ENCODE measurements around the gene COPA. TPM values are rescaled to one million over a fixed set of nuclear protein-coding genes. Genes with fewer than 3 reads are reported as not detected.
"Not testable (repeated sequence)": the region's sequence is repeated elsewhere in the genome, so short reads cannot be mapped to it uniquely, and the experiment has no call there.

Gene COPA
- 243 and 261 TPM in 2 replicates for total RNA-seq (2014; rRNA removed; shearing (Covaris generic))

- peak; percentile 96 for DNase-seq (ENCODE audit: low spot score)
Observed at GRCh38 chr1:160342953-160343869, at the start of gene COPA, which contains the start of gene NCSTN. TSS of gene COPA (minus strand) at chr1:160343250. CDS start at chr1:160343170, 80 bp downstream. TSS of gene NCSTN (plus strand) at chr1:160343383. CDS start at chr1:160343397, 14 bp downstream.

DNA sequence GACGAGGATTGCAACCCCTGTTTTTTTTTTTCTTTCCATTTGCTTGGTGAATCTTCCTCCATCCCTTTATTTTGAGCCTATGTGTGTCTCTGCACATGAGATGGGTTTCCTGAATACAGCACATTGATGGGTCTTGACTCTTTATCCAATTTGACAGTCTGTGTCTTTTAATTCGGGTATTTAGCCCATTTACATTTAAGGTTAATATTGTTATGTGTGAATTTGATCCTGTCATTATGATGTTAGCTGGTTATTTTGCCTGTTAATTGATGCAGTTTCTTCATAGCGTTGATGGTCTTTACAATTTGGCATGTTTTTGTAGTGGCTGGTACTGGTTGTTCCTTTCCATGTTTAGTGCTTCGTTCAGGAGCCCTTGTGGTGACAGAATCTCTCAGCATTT is 45.4 kb upstream of the COPA start:
- not testable (repeated sequence) for DNase-seq (ENCODE audit: low spot score)

DNA sequence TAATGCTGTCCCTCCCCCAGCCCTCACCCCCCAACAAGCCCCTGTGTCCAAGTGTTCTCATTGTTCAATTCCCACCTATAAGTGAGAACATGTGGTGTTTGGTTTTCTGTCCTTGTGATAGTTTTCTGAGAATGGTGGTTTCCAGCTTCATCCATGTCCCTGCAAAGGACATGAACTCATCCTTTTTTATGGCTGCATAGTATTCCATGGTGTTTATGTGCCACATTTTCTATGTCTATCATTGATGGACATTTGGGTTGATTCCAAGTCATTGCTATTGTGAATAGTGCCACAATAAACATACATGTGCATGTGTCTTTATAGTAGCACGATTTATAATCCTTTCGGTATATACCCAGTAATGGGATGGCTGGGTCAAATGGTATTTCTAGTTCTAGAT is 41.8 kb upstream of the COPA start:
- not testable (repeated sequence) for DNase-seq (ENCODE audit: low spot score)

DNA sequence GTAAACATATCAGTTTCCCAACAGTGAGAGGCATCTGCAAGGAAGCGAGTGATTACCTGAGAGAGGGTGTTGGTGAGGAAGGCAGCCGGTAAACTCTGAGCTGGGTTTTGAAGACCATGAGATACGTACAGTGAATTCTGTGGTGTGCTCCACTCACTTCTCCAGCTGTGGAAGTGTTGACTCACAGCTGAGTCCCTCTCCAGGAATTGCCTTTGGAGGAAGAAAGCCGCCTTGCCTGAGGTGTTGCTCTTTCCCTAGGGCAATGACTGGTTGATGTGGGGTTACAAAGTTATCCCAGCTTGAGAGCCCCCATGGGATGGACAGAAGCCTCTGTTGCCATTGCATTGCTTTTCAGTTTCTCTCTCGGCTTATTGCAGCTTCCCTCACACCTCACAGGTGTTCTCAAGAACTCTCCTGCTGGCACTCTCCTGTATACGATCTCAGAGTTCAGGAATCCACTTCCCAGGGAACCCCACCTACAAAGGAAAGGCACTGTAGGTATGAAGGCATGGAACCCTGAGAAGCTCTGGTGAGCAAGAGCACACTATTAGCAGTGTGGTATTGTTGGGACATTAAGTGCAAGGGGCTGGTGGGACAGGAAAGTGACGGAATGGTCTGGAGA is 34.6 kb upstream of the COPA start:
- peak; percentile 34 for DNase-seq (ENCODE audit: low spot score)

- peak; percentile 82 for DNase-seq (ENCODE audit: low spot score)
Observed at GRCh38 chr1:160376525-160377131, 33.6 kb upstream of the COPA start.

DNA sequence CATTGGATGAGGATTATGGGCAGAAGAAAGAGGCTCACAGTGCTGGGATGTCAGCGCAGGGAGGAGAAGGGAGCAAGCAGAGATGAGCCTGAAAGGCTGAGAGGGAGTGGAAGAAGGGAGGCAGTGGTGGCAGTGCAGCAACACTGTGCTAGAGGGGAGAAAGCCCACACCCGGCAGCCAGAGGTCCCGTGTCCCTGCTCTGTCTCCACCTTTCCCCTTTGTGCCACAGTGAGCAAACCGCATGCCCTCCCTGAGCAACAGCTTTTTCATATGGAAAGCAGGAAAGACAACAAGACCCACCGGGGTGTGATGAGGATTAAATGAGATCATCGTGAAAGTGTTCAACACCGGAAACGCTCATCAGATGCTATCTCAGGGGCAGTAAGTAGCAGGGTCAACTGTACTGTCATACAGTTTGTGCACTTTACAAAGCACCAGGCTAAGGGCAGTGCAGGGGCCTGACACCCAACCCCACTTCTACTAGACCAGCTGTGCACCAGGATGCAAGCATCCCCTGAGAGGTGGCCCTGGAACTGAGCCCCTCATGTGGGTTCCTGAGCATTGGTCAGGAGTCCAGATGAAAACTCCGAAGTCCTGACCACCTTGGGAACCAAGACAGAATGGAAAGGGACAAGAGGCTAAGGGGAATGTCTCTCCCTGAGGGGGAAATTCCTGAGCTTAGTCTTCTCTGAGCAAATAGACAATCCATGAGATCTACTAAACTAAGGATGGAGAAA is 32.9 kb upstream of the COPA start:
- peak; percentile 82 for DNase-seq (ENCODE audit: low spot score)

DNA sequence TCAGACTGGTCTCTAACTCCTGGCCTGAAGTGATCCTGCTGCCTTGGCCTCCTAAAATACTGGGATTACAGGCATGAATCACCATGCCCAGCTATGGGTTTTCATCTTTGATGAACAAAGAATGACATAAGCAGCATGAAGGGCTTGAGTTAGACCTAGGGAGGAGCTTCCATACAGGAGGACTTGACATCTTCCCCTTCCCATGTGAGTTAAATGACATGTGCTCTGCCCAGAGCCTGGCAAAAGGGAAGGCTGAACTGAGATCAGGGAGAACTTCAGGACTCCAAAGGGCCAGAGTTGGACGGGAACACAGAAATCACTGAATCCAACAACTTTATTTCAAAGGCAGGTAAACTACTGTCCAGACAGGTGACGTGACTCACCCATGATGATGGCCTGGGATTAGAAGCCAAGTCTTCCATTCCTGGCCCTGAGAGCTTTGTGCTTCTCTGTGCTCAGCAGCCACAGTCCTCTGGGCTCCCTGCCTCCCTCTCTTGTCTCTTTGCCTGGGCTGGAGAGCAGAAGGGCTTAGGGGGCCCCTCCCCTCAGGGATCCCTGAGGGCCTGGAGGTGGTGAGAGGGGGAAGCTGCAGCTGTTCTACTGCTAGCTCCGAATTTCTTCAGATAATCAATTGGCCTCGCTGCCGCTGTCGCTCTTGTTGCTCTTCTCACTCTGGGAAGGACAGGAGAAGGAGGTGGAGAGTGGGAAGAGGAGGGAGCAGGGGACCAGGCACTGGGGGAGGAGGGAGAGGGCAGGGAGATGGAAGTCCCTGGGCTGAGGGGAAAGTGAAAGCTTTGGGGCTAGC is 31.5 kb upstream of the COPA start:
- DNase-seq (ENCODE audit: low spot score), result no peak

- DNase-seq (ENCODE audit: low spot score), result no peak
Observed at GRCh38 chr1:160373696-160374095, 30.6 kb upstream of the COPA start.

DNA sequence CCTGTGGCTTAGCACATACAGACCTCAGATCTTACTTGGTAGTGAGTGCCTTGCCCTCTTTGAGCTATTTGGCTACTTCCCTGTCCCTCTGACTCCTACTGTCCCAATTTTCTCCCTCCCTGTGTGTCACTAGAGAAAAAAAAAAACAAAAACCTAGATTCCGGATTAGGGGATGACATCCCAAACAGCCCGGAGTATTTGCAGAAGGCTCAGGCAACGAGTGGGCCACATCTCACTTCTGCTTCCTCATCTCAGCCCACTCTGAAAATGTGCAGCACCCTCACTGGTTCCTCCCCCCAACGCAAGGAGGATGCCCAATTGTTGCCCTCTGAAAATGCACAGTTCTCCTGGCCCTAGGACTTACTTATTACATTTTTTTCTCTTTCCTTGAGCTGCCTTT is 28.7 kb upstream of the COPA start:
- no peak for DNase-seq (ENCODE audit: low spot score)

GRCh38 chr1:160371346-160371631 is 28.2 kb upstream of the COPA start:
- DNase-seq (ENCODE audit: low spot score), result no peak

DNA sequence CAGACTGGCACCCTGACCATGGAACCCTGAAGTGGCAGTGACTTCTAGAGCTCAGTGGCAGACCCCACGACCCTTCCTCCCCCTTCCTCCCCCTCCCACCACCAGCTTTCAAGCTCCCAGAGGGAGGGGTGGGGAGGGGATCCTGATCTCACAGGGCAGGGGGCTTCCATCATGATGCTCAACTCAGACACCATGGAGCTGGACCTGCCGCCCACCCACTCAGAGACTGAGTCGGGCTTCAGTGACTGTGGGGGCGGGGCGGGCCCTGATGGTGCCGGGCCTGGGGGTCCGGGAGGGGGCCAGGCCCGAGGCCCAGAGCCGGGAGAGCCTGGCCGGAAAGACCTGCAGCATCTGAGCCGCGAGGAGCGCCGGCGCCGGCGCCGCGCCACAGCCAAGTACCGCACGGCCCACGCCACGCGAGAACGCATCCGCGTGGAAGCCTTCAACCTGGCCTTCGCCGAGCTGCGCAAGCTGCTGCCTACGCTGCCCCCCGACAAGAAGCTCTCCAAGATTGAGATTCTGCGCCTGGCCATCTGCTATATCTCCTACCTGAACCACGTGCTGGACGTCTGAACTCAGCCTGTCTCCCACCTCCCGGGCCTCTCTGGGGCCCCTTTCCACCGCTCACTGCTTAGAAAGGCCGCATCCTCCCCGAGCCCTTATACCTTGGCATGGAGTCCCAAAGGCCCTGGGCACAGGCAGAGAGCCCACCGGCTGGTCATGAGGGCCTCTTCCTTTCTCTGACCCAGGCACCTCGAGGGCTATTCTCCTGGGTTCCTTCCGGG is 27.7 kb upstream of the COPA start:
- no peak for DNase-seq (ENCODE audit: low spot score)

GRCh38 chr1:160369087-160369486 is 26.0 kb upstream of the COPA start:
- no peak for DNase-seq (ENCODE audit: low spot score)

DNA sequence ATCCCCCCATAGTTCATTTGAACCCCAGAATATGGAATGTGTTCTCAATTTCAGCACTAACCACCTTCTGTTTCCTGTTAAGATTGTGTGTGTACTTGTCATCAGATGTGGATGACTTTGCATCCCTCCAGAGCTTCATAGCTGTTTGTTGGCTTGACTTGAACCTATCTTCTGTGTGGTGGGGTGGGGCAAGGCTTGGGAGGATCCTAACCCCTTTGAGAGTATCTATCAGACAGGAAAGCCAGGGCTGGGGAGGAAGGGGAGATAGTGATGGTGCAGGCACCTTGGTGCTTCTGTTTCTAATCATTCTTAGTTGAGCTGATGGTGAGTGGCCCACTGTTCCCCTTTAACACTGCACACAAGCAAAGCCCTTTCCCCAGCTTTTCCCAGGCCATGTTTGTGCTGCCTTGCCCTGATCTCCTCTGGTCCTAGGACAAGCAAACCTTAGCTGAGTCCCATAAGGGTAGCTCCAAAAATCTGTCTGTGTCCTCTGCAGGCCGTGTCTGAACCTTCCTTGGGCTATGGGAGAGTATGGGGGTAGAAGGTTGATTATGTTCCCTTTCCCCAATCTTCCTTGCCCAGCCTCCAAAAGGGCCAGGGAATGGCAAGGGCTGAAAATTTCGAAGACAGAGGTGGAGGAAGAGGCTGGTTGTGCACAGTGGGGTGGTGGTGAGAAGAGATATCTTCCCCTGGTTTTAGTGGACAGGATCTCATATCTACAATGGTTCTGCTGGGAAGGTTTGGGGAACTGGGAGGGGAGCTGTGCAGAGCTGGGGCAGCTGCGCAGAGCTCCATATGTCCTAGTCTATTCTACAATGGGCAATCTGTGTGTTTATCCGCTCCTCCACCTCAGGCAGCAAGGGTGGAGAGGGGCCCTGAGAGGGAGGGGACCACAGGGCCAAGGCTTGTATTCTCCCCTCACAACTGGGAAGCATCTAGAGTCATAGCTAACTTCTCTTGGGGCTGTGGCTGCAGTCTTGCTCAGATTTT is 25.2 kb upstream of the COPA start:
- no peak for DNase-seq (ENCODE audit: low spot score)

DNA sequence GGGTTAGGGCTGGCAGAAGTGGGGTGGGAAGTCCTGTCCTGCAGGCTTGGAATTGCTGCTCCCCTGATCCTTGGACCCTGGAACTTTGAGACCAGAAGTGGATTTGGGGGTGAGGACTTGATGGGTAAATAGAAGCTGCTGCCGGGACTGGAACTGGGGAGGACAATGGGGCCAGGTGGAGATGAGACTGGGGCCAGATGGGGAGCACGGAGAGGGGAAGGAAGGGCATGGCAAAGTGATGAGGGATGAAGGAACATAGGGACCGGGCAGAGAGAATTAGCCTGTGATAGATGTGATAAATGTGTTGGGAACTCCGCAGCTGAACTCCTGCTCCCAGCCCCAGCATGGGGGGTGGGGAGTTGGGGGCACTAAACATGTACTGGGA is 24.5 kb upstream of the COPA start:
- DNase-seq (ENCODE audit: low spot score), result no peak

- no peak for DNase-seq (ENCODE audit: low spot score)
Observed at GRCh38 chr1:160366731-160367515, 23.9 kb upstream of the COPA start, which contains the start of gene NHLH1. TSS of gene NHLH1 (plus strand) at chr1:160367071. CDS start at chr1:160370732, 3,661 bp downstream.

- DNase-seq (ENCODE audit: low spot score), result no peak
Observed at GRCh38 chr1:160365325-160365724, 22.3 kb upstream of the COPA start.

DNA sequence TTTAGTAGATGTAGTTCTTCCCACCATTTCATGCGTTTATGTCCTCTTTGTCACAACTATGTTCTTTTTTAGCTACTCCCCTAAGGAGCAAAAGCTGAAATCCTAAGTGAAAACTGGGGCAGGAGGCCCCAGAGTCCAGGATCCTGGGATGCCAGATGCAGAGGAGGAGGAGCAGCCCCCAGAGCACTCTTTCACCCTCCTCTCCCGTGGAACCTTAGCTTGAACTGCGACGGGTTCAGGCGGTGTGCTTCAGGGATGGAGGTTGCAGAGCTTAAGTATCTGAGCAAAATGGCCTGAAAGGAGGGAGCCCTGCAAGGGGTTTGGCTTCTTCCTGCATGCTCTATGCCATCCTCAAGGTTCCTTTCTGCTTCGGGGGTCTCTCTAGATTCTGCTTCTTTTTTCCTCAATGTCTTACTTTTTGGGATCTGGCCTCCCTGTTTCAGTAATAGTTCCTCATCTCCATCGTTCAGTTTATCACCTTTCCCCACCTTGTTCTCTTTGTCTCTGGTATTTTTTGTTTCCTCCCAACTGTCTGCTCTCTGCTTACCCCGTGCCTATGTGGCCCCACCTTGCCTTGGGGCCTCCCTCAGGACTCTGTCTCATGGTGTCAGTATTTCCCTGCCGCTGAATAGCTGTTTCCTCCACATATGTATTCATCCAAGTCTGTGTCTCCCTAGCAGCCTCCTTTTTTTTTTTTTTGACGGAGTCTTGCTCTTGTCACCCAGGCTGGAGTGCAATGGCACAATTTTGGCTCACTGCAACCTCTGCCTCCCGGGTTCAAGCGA is 21.1 kb upstream of the COPA start:
- DNase-seq (ENCODE audit: low spot score), result no peak
